ENCODE results near the gene TEX9.

TEX9 gene

GRCh38 chr15:56459096-56459495 is 93.9 kb downstream of the TEX9 start:
- Mint-ChIP-seq H3K36me3 (ENCODE audit: low read depth) (peaks cover 7% of the 10 kb centered on the region), H3K27me3 (ENCODE audit: low read depth) (no peaks in the 10 kb centered on the region), H3K4me3 (no peak overlapping the region), H3K4me1 (peaks cover 4% of the 10 kb centered on the region), H3K27ac (no peak overlapping the region), H3K9me3 (no peaks in the 10 kb centered on the region)
- TF ChIP-seq CTCF (IDR thresholded peaks at IDR 0.05; ENCODE audit: unreplicated experiment in 3 of 3): no peak

- Mint-ChIP-seq H3K9me3 (no peaks in the 10 kb centered on the region), H3K27ac (peak overlapping the region in 2 of 3 experiments; percentile 4 to 16), H3K4me1 (peaks cover 13% of the 10 kb centered on the region), H3K27me3 (ENCODE audit: low read depth) (no peaks in the 10 kb centered on the region), H3K36me3 (ENCODE audit: low read depth) (peaks cover 7% of the 10 kb centered on the region), H3K4me3 (no peak overlapping the region)
- TF ChIP-seq CTCF (IDR thresholded peaks at IDR 0.05; ENCODE audit: unreplicated experiment in 3 of 3): no peak
These were observed 94.8 kb downstream of the TEX9 start for GRCh38 chr15:56460071-56460470.

GRCh38 chr15:56460947-56461346 is 95.7 kb downstream of the TEX9 start:
- Mint-ChIP-seq H3K27ac (no peak overlapping the region), H3K36me3 (ENCODE audit: low read depth) (peaks cover 7% of the 10 kb centered on the region), H3K9me3 (no peaks in the 10 kb centered on the region), H3K4me1 (peaks cover 16% of the 10 kb centered on the region), H3K27me3 (ENCODE audit: low read depth) (no peaks in the 10 kb centered on the region), H3K4me3 (no peak overlapping the region)
- TF ChIP-seq CTCF (IDR thresholded peaks at IDR 0.05; ENCODE audit: unreplicated experiment in 3 of 3): no peak

- peaks cover 6% of the 10 kb centered on the region for H3K27me3 Mint-ChIP-seq (ENCODE audit: low read depth)
- H3K9me3 Mint-ChIP-seq: no peaks in the 10 kb centered on the region
- H3K27ac Mint-ChIP-seq: peak within 1 kb of the TSS; percentile 59 to 91 (median 87)
These were observed 99.8 kb downstream of the TEX9 start, which contains the start of gene MNS1 for GRCh38 chr15:56464893-56465520. Gene MNS1 (minus strand): TSS chr15:56465137. CDS start chr15:56464972, 165 bp downstream.

GRCh38 chr15:56467616-56468015 is 102.4 kb downstream of the TEX9 start:
- Mint-ChIP-seq H3K9me3 (no peaks in the 10 kb centered on the region), H3K27ac (peak overlapping the region; percentile 83 to 96 (median 94)), H3K4me3 (no peak overlapping the region), H3K36me3 (ENCODE audit: low read depth) (no peaks in the 10 kb centered on the region), H3K4me1 (peaks cover 24% of the 10 kb centered on the region), H3K27me3 (ENCODE audit: low read depth) (peaks cover 6% of the 10 kb centered on the region)
- no peak for TF ChIP-seq CTCF (IDR thresholded peaks at IDR 0.05; ENCODE audit: unreplicated experiment in 3 of 3)

More at GRCh38 chr15:56464893-56465520, 99.8 kb downstream of the TEX9 start, which contains the start of gene MNS1:
- Mint-ChIP-seq H3K4me3 (peak within 1 kb of the TSS; percentile 100), H3K4me1 (peaks cover 24% of the 10 kb centered on the region), H3K36me3 (ENCODE audit: low read depth) (peaks cover 3% of the 10 kb centered on the region)
- TF ChIP-seq CTCF (IDR thresholded peaks at IDR 0.05; ENCODE audit: unreplicated experiment in 3 of 3): no peak

GRCh38 chr15:56468401-56468800 is 103.2 kb downstream of the TEX9 start:
- Mint-ChIP-seq H3K27ac (peak overlapping the region; percentile 83 to 94 (median 91)), H3K9me3 (no peaks in the 10 kb centered on the region), H3K27me3 (ENCODE audit: low read depth) (peaks cover 6% of the 10 kb centered on the region), H3K36me3 (ENCODE audit: low read depth) (no peaks in the 10 kb centered on the region), H3K4me1 (peaks cover 24% of the 10 kb centered on the region), H3K4me3 (peak overlapping the region in 2 of 3 experiments; percentile 39 to 50)
- TF ChIP-seq CTCF (IDR thresholded peaks at IDR 0.05; ENCODE audit: unreplicated experiment in 3 of 3): no peak
